Measurements from ENCODE around the gene PROX1.

DNA sequence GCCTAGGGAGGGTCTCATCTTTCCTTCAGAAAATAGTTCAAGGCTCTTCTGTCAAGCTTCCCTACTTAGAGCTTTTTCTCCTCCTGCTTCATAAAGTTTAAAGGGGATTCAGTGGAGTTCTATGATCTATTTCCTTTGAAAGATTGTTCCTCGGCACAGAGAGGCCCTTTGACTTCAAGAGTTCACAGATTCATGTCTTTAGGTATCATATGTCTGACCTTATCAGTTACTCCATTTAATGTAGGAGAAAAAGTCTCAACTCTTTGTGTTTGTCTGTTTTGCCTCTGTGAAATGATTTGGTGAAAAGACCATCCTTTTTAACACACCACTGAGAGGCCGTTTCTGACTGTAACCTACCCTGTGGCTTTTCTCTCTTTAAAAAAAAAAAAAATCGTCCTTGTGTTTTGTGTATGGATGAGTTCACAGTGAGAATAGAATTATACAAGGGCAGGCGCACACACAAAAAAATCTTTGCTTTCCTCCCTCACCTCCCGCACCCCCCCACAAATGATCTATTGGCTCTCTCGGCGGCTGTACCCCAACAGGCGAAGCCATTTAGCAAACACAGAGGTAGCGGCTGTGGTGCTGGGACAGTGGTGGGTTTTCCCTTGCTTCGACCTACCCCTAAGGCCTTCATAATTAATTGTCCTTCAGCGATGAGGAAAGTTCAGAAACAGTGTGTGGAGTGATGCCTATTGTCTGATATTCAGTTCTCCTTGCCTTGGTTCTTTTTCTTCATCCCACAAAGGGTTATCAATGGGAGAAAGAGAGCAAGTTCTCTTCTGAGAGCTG is 29.6 kb downstream of the PROX1 start:
- no peak for TF ChIP-seq HDGF (IDR thresholded peaks at IDR 0.05; ENCODE audit: borderline replicate concordance)
- TF ChIP-seq FOXK2 (IDR thresholded peaks at IDR 0.05) = no peak
- no peak for TF ChIP-seq FOXM1 (IDR thresholded peaks at IDR 0.05; ENCODE audit: borderline replicate concordance)
- TF ChIP-seq SUZ12 (IDR thresholded peaks at IDR 0.05) = no peak

All from HEK293T (cell line).